Mononuclear cell (primary cell): ENCODE measurements around the gene DIP2B. TPM values are rescaled to one million over a fixed set of nuclear protein-coding genes. Genes with fewer than 3 reads are reported as not detected.

ENCODE experiments used
- H3K27me3 ChIP-seq: 2 replicates; pipeline ENCODE4 v1.6.0; 2011; ENCODE audit warnings: low read length, control low read depth; ENCODE audit not compliant: insufficient read depth
- H3K4me1 ChIP-seq: 2 replicates; pipeline ENCODE4 v1.5.1; 2011; ENCODE audit warnings: mild to moderate bottlenecking, low read length, control low read depth; ENCODE audit not compliant: insufficient read depth
- H3K4me3 ChIP-seq: 2 replicates; pipeline ENCODE4 v1.5.1; 2011; ENCODE audit warnings: mild to moderate bottlenecking, low read length, moderate library complexity
- H3K9me3 ChIP-seq: 2 replicates; pipeline ENCODE4 v1.5.1; 2011; ENCODE audit warnings: low read depth, mild to moderate bottlenecking, control low read depth, low read length
- total RNA-seq: library from RNA; depleted of rRNA; stranded (reverse); fragments of >200 nt; gene quantifications from one replicate; pipeline ENCODE4 v1.2.3, GENCODE V29; 2012

Gene DIP2B
- total RNA-seq, 1 donor = 39.9 TPM

DNA sequence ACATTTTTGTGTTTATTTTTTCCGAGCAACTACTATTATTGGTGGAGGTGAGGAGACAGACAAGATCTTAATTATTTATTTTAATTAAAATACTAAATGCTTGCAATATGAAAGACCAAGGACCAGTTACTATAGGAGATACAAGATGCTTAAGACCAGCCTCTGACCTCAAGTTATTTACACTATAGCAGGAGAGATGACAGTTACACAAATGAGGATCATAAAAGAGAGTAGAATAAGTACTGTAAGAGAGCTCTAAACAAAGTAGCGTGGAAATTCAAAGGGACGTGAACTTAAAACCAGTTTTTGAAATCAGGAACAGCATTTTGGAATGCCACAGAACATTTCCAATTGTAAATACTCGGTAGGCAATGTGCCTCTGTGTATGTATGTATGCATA lies 131.1 kb downstream of the DIP2B start:
- Histone ChIP-seq H3K4me1 (peaks cover 22% of the 10 kb centered on the region), H3K27me3 (no peaks in the 10 kb centered on the region), H3K4me3 (no peak overlapping the region), H3K9me3 (no peaks in the 10 kb centered on the region)

DNA sequence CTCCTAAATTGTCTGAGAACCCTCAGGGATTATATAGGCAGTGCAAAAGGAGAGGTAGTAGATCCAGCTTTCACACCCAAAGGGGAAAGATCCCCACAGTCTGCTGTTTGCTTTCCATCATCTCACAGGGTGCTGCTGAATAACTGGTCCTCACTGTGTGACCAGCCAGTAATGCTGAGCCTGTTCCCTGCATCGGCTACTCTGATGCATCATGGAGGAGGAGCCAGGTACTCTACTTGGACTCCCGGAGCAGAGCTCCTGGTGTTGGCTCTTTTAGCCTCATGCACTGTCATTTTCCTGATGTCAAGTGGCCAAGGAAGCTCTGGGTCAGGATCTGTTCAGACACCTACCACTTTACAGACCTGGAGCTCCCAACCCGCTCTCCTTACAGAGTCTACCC lies 131.7 kb downstream of the DIP2B start:
- H3K4me1 ChIP-seq = peaks cover 22% of the 10 kb centered on the region
- no peaks in the 10 kb centered on the region for H3K27me3 ChIP-seq
- H3K9me3 ChIP-seq = no peaks in the 10 kb centered on the region
- H3K4me3 ChIP-seq = no peak overlapping the region

DNA sequence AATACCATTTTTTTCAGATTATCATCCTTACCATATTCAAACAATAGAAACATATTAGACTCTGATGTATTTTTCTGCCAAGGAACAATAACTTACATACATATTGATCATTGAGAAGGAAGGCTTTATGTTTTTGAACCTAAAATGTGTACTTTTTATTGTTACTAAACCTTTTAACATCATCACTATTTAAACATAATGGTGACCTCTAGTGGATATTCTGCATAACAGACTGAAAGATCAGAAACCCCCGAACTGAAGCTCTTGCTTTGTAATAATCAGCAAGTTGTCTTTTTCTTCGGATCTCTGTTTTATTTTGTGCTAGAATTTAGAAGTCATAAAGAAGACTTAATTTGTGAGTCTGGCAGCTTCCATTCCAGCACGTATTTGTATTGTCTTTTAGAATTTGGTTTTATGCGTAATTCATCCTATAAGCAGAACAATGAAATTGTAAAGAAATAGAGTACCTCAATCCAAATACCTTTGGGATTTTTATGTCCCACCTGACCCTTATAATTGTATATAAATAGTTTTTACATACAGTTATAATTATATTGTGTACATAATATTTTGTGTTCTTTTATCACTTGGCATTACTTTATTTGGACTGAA lies 133.2 kb downstream of the DIP2B start:
- H3K4me3 ChIP-seq = no peak overlapping the region
- no peaks in the 10 kb centered on the region for H3K9me3 ChIP-seq
- no peaks in the 10 kb centered on the region for H3K27me3 ChIP-seq
- H3K4me1 ChIP-seq = peaks cover 17% of the 10 kb centered on the region

GRCh38 chr12:50638482-50638880 lies 133.7 kb downstream of the DIP2B start:
- Histone ChIP-seq H3K4me1 (peaks cover 14% of the 10 kb centered on the region), H3K27me3 (no peaks in the 10 kb centered on the region), H3K4me3 (no peak overlapping the region), H3K9me3 (no peaks in the 10 kb centered on the region)

GRCh38 chr12:50639721-50640120 lies 134.9 kb downstream of the DIP2B start:
- Histone ChIP-seq H3K9me3 (no peaks in the 10 kb centered on the region), H3K4me3 (no peak overlapping the region), H3K4me1 (peaks cover 4% of the 10 kb centered on the region), H3K27me3 (no peaks in the 10 kb centered on the region)

DNA sequence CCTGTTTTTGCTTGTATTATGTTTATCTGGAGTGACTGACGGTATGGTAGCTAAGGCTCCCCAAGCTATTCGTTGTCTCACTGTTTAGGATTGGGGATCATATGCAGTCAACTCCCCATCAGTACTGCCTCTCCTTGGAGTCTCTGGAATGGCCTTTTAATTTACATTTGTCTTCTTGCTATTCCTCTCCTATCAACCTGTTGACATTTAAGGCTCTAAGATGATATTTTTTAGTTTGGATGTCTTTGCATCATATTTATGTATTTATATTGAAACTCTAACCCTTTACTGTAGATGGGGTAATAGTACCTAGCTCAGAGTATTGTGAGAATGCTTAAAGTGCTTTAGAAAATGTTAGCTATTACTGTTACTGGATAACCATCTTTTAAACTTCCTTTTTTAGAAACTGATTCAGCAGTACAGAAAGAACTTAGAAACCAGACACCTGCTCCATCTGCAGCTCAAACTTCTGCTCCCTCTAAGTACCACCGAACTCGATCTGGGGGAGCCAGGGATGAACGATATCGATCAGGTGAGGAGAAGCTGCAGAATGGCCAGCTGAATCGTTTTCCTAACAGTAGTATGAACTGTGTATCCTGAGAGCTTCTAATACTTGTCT lies 135.6 kb downstream of the DIP2B start:
- Histone ChIP-seq H3K4me3 (no peak overlapping the region), H3K9me3 (no peaks in the 10 kb centered on the region), H3K27me3 (no peaks in the 10 kb centered on the region), H3K4me1 (peaks cover under 1% of the 10 kb centered on the region)

GRCh38 chr12:50641566-50641965 lies 136.8 kb downstream of the DIP2B start:
- H3K9me3 ChIP-seq = no peaks in the 10 kb centered on the region
- H3K4me3 ChIP-seq = no peak overlapping the region
- H3K4me1 ChIP-seq = no peaks in the 10 kb centered on the region
- H3K27me3 ChIP-seq = no peaks in the 10 kb centered on the region

DNA sequence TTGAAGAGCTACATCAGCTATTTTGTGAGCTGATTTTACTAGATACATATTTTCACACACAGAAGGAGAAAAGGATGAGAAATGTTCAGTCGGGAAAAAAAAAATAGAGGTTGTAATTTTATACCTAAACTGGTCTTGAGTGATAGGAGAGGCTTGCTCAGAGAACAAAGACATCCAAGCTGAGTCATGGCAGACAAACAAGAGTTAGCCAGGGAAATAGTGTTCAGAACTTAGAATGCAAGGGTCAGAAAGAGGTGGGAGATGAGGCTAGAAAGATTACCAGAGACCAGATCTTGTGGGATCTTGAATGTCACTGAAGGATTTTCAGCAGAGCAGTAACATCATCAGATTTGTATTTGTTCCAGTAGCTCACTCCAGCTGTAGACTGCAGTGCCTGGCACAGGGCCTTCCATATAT lies 137.3 kb downstream of the DIP2B start:
- Histone ChIP-seq H3K27me3 (no peaks in the 10 kb centered on the region), H3K4me1 (no peaks in the 10 kb centered on the region), H3K4me3 (no peak overlapping the region), H3K9me3 (no peaks in the 10 kb centered on the region)

DNA sequence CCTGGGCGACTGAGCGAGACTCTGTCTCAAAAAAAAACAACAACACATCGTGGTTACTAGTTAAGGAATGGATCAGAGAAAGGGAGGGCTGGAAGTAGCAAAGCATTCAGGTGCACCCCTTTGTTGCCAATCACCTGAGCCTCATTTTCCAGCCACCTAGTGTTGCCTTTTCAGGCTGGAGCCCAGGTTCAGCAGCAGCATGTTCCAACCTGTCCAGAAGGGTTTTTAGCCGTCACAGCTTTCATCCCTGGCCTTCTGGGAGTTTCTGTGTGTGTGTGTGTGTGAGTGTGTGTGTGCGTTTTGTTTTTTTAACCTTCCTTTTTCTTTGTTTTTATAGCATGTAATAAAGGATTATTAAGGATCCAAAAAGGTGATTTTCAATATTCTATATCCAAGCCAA lies 138.0 kb downstream of the DIP2B start:
- Histone ChIP-seq H3K9me3 (no peaks in the 10 kb centered on the region), H3K27me3 (no peaks in the 10 kb centered on the region), H3K4me1 (no peaks in the 10 kb centered on the region), H3K4me3 (no peak overlapping the region)

- Histone ChIP-seq H3K27me3 (no peaks in the 10 kb centered on the region), H3K9me3 (no peaks in the 10 kb centered on the region), H3K4me3 (no peak overlapping the region), H3K4me1 (no peaks in the 10 kb centered on the region)
Observed at GRCh38 chr12:50647031-50647430, 142.2 kb downstream of the DIP2B start.

- no peaks in the 10 kb centered on the region for H3K4me1 ChIP-seq
- H3K4me3 ChIP-seq = no peak overlapping the region
- H3K9me3 ChIP-seq = no peaks in the 10 kb centered on the region
- no peaks in the 10 kb centered on the region for H3K27me3 ChIP-seq
Observed at GRCh38 chr12:50647479-50647878, 142.7 kb downstream of the DIP2B start.

DNA sequence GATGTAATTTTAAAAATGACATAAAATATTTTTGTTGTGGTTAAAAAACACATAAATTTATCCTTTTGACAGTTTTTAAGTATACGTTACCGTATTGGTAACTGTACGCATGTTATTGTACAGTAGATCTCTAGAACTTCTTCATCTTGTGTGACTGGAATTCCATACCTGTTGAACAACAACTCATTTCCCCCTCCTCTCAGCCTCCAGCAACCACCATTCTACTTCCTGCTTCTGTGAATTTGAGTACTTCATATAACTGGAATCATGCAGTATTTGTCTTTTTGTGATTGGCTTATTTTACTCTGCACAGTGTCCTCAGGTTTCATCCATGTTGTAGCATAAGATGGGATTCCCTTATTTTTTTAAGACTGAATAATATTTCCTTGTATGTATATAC lies 145.5 kb downstream of the DIP2B start:
- H3K4me1 ChIP-seq = no peaks in the 10 kb centered on the region
- H3K27me3 ChIP-seq = no peaks in the 10 kb centered on the region
- no peaks in the 10 kb centered on the region for H3K9me3 ChIP-seq
- no peak overlapping the region for H3K4me3 ChIP-seq

GRCh38 chr12:50655374-50655921 lies 150.7 kb downstream of the DIP2B start:
- Histone ChIP-seq H3K4me1 (no peaks in the 10 kb centered on the region), H3K9me3 (no peaks in the 10 kb centered on the region), H3K4me3 (no peak overlapping the region), H3K27me3 (no peaks in the 10 kb centered on the region)

- H3K4me1 ChIP-seq = no peaks in the 10 kb centered on the region
- no peaks in the 10 kb centered on the region for H3K27me3 ChIP-seq
- no peak overlapping the region for H3K4me3 ChIP-seq
- no peaks in the 10 kb centered on the region for H3K9me3 ChIP-seq
Observed at GRCh38 chr12:50659260-50659659, 154.5 kb downstream of the DIP2B start.

GRCh38 chr12:50659690-50660424 lies 155.1 kb downstream of the DIP2B start:
- no peaks in the 10 kb centered on the region for H3K9me3 ChIP-seq
- H3K4me3 ChIP-seq = no peak overlapping the region
- no peaks in the 10 kb centered on the region for H3K27me3 ChIP-seq
- no peaks in the 10 kb centered on the region for H3K4me1 ChIP-seq
